H1 (cell line): ENCODE measurements around the gene GPC6. TPM values are rescaled to one million over a fixed set of nuclear protein-coding genes. Genes with fewer than 3 reads are reported as not detected.

ENCODE experiments used
- CTCF ChIA-PET: fragments of 300-600 bp; sonication (Branson Sonifier 250); formaldehyde crosslinking; loops from one replicate; lab custom pipeline; 2021; ENCODE audit not compliant: partially characterized antibody; lab: Charles Lee
- POLR2A ChIA-PET: fragments of 300-600 bp; sonication (Branson Sonifier 250); formaldehyde crosslinking; loops from one replicate; lab custom pipeline; 2021; ENCODE audit warnings: inconsistent platforms; ENCODE audit not compliant: partially characterized antibody; lab: Charles Lee
- DNase-seq, 2 experiments: peaks; one replicate each; pipeline versions ENCODE4 v3.0.0 to v3.0.0-alpha.2; 2010 to 2022; ENCODE audit warnings: low spot score in 2 of 2, low read depth in 1 of 2, mixed read lengths in 1 of 2
- FAIRE-seq: peaks from 2 replicates; lab custom pipeline; 2011; peaks lifted over from hg19 to GRCh38; lab: Jason Lieb, UNC
- H2AFZ ChIP-seq: 2 replicates; pipeline ENCODE4 v1.8.1; 2012; ENCODE audit warnings: low read length, inconsistent platforms
- H2AK5ac ChIP-seq: 2 replicates; pipeline ENCODE4 v1.6.1; 2013; ENCODE audit warnings: low read depth, low read length
- H2BK120ac ChIP-seq: replicated peaks from 2 replicates; pipeline ENCODE3; 2013; ENCODE audit warnings: low read depth, low read length, inconsistent platforms
- H2BK12ac ChIP-seq: 2 replicates; pipeline ENCODE4 v1.6.1; 2013; ENCODE audit warnings: low read depth, low read length
- H2BK15ac ChIP-seq: 2 replicates; pipeline ENCODE4 v1.6.1; 2013; ENCODE audit warnings: low read length
- H2BK20ac ChIP-seq: 2 replicates; pipeline ENCODE4 v1.6.1; 2013; ENCODE audit warnings: low read length
- H2BK5ac ChIP-seq: 2 replicates; pipeline ENCODE4 v1.6.1; 2013; ENCODE audit warnings: low read depth, low read length
- H3K14ac ChIP-seq: 2 replicates; pipeline ENCODE4 v1.6.1; 2013; ENCODE audit warnings: inconsistent platforms; ENCODE audit not compliant: insufficient read length
- H3K18ac ChIP-seq: 2 replicates; pipeline ENCODE4 v1.6.1; 2013; ENCODE audit warnings: low read length; ENCODE audit errors: extremely low read depth
- H3K23ac ChIP-seq: 2 replicates; pipeline ENCODE4 v1.6.1; 2013; ENCODE audit warnings: inconsistent platforms; ENCODE audit not compliant: insufficient read length
- H3K23me2 ChIP-seq: 2 replicates; pipeline ENCODE4 v1.6.1; 2013; ENCODE audit warnings: low read depth, low read length
- H3K27ac ChIP-seq: 2 replicates; pipeline ENCODE4 v1.6.1; 2011; ENCODE audit warnings: low read depth, low read length, inconsistent platforms
- H3K27me3 ChIP-seq, 4 experiments: replicated peaks in 1 of 4; 1 replicate in 1 of 4; 2 replicates in 3 of 4; pipeline versions ENCODE4 v1.6.1 to v1.8.1; 2011 to 2013; ENCODE audit warnings: low read length in 3 of 4, mild to moderate bottlenecking in 3 of 4, inconsistent platforms in 2 of 4, mixed read lengths in 2 of 4, moderate library complexity in 1 of 4; ENCODE audit not compliant: control insufficient read depth in 3 of 4, insufficient read depth in 3 of 4; ENCODE audit errors: extremely low read depth in 1 of 4
- H3K36me3 ChIP-seq, 4 experiments: 2 replicates each; pipeline versions ENCODE4 v1.6.1 to v1.8.1; 2011 to 2013; ENCODE audit warnings: mild to moderate bottlenecking in 4 of 4, low read length in 3 of 4, moderate library complexity in 2 of 4, control low read depth in 1 of 4, inconsistent platforms in 1 of 4; ENCODE audit not compliant: insufficient read depth in 4 of 4, control insufficient read depth in 2 of 4
- H3K4ac ChIP-seq: replicated peaks from 2 replicates; pipeline ENCODE3; 2013; ENCODE audit warnings: low read length, low read depth, mixed read lengths, inconsistent platforms; ENCODE audit not compliant: insufficient read length
- H3K4me1 ChIP-seq, 4 experiments: replicated peaks in 1 of 4; 1 replicate in 1 of 4; 2 replicates in 3 of 4; pipeline versions ENCODE4 v1.6.1 to v1.8.1; 2011 to 2013; ENCODE audit warnings: low read length in 3 of 4, inconsistent platforms in 2 of 4, mixed read lengths in 1 of 4; ENCODE audit not compliant: insufficient read depth in 4 of 4, control insufficient read depth in 3 of 4
- H3K4me2 ChIP-seq, 2 experiments: 2 replicates each; pipeline versions ENCODE4 v1.6.1 to v1.8.1; 2011 to 2013; ENCODE audit warnings: low read depth in 2 of 2, low read length in 2 of 2, control low read depth in 1 of 2, inconsistent platforms in 1 of 2, mild to moderate bottlenecking in 1 of 2; ENCODE audit not compliant: insufficient read depth in 1 of 2
- H3K4me3 ChIP-seq, 4 experiments: fragments of 200-600, 300-600 bp in 1 of 4; sonication (generic), shearing (Covaris generic), sonication (Bioruptor Twin) in 1 of 4; 2 replicates each; pipeline versions ENCODE4 v1.5.1 to v1.8.1; 2011 to 2016; ENCODE audit warnings: low read length in 4 of 4, low read depth in 3 of 4, control low read depth in 2 of 4, inconsistent platforms in 2 of 4, mild to moderate bottlenecking in 2 of 4, mixed read lengths in 1 of 4, moderate library complexity in 1 of 4; ENCODE audit not compliant: insufficient read depth in 2 of 4; ENCODE audit errors: extremely low read depth in 1 of 4
- H3K56ac ChIP-seq: replicated peaks from 2 replicates; pipeline ENCODE3; 2013; ENCODE audit warnings: low read depth, mild to moderate bottlenecking, mixed read lengths, low read length, inconsistent platforms; ENCODE audit not compliant: insufficient read length
- H3K79me1 ChIP-seq: 2 replicates; pipeline ENCODE4 v1.6.1; 2013; ENCODE audit warnings: low read depth, low read length, control low read depth
- H3K79me2 ChIP-seq, 2 experiments: 2 replicates each; pipeline versions ENCODE4 v1.6.1 to v1.8.1; 2012 to 2013; ENCODE audit warnings: low read length in 2 of 2, mild to moderate bottlenecking in 2 of 2, inconsistent platforms in 1 of 2; ENCODE audit not compliant: insufficient read depth in 2 of 2, control insufficient read depth in 1 of 2
- H3K9ac ChIP-seq, 4 experiments: replicated peaks in 1 of 4; 1 replicate in 1 of 4; 2 replicates in 3 of 4; pipeline versions ENCODE4 v1.6.1 to v1.8.1; 2011 to 2013; ENCODE audit warnings: low read depth in 3 of 4, low read length in 3 of 4, control low read depth in 2 of 4, mild to moderate bottlenecking in 2 of 4, moderate library complexity in 2 of 4, inconsistent platforms in 1 of 4; ENCODE audit errors: extremely low read depth in 1 of 4
- H3K9me3 ChIP-seq, 2 experiments: 2 replicates each; pipeline versions ENCODE4 v1.6.1 to v1.8.1; 2012 to 2013; ENCODE audit warnings: mild to moderate bottlenecking in 2 of 2, moderate library complexity in 2 of 2, control low read depth in 1 of 2, inconsistent platforms in 1 of 2, low read depth in 1 of 2, low read length in 1 of 2, mixed read lengths in 1 of 2; ENCODE audit not compliant: insufficient read depth in 2 of 2
- H4K20me1 ChIP-seq, 2 experiments: replicated peaks in 1 of 2; 2 replicates each; pipeline versions ENCODE3 to v1.8.1; 2011 to 2013; ENCODE audit warnings: inconsistent platforms in 2 of 2, low read length in 2 of 2, mild to moderate bottlenecking in 1 of 2; ENCODE audit not compliant: insufficient read depth in 2 of 2, control insufficient read depth in 1 of 2
- H4K5ac ChIP-seq: 2 replicates; pipeline ENCODE4 v1.6.1; 2013; ENCODE audit warnings: low read length, low read depth, mixed read lengths, inconsistent platforms; ENCODE audit not compliant: insufficient read length
- H4K8ac ChIP-seq: 2 replicates; pipeline ENCODE4 v1.8.0; 2013; ENCODE audit warnings: mild to moderate bottlenecking, moderate library complexity, low read length, inconsistent platforms; ENCODE audit not compliant: insufficient read depth; ENCODE audit errors: extremely low read depth
- H4K91ac ChIP-seq: replicated peaks from 2 replicates; pipeline ENCODE3; 2013; ENCODE audit warnings: low read length, mixed read lengths, inconsistent platforms; ENCODE audit not compliant: insufficient read length
- E2F6 ChIP-seq: IDR thresholded peaks from 2 replicates; pipeline ENCODE4 v1.6.1; 2012; ENCODE audit warnings: inconsistent platforms
- TEAD4 ChIP-seq: IDR thresholded peaks from 2 replicates; pipeline ENCODE4 v1.6.1; 2012; ENCODE audit warnings: low read depth, low read length, inconsistent platforms, mixed read lengths
- WGBS, 2 experiments: shearing (Covaris generic) in 1 of 2; methylation state at CpG; one replicate each; pipeline versions ENCODE4 v1.1.6 to v1.1.7; 2013 to 2015; ENCODE audit warnings: low lambda C conversion rate in 2 of 2, mixed read lengths in 2 of 2, inconsistent platforms in 1 of 2, low coverage in 1 of 2, missing lambda C conversion rate in 1 of 2; ENCODE audit not compliant: insufficient replicate concordance in 2 of 2, insufficient coverage in 1 of 2, insufficient read length in 1 of 2; ENCODE audit errors: extremely low coverage in 1 of 2, missing lambda C conversion rate in 1 of 2; 5-methylcytosine and 5-hydroxymethylcytosine counted together
- polyA plus RNA-seq, 7 experiments: library from polyadenylated mRNA; depleted of rRNA in 3 of 7; stranded (reverse) in 5 of 7; unstranded in 2 of 7; fragments of >200 nt in 5 of 7; fragments of 200-250 nt in 2 of 7; gene quantifications; 1 replicate in 5 of 7; 2 replicates in 1 of 7; 4 replicates in 1 of 7; pipeline versions ENCODE4 v1.2.1 to v1.2.3, GENCODE V29; 2011 to 2013; ENCODE audit warnings: missing spikeins in 2 of 7, mixed read lengths in 2 of 7
- total RNA-seq: library from RNA; stranded (reverse); fragmentation: NEBNext Ultra II Directional; extraction: Animal tissue kit (Norgen Biotek cat#: 25700); gene quantifications from 2 replicates; pipeline ENCODE4 v1.2.1, GENCODE V29; 2021

Gene GPC6
- total and polyA plus RNA-seq, 2 of the 8 experiments (the other 6 are each of a cell fraction or from before 2014, with no cell fraction given): 5.4 to 12.0 TPM

GRCh38 chr13:94390881-94391280, 1164.3 kb downstream of the GPC6 start:
- no peaks in the 10 kb centered on the region for H3K79me2 ChIP-seq
- H4K8ac ChIP-seq: no peak overlapping the region
- H2AK5ac ChIP-seq: no peak overlapping the region
- H2BK15ac ChIP-seq: no peak overlapping the region
- CTCF ChIA-PET: no interaction called here
- H3K4me3 ChIP-seq: no peak overlapping the region
- H4K20me1 ChIP-seq: no peaks in the 10 kb centered on the region
- H4K91ac ChIP-seq: no peak overlapping the region
- FAIRE-seq: no peak
- H3K23ac ChIP-seq: no peak overlapping the region
- H3K9ac ChIP-seq: no peak overlapping the region
- no peak overlapping the region for H2BK20ac ChIP-seq
- H3K36me3 ChIP-seq: no peaks in the 10 kb centered on the region
- H3K14ac ChIP-seq: no peak overlapping the region
- H3K23me2 ChIP-seq: no peaks in the 10 kb centered on the region
- H2BK5ac ChIP-seq: no peak overlapping the region
- no peaks in the 10 kb centered on the region for H3K79me1 ChIP-seq
- no peak overlapping the region for H3K4me2 ChIP-seq
- H3K56ac ChIP-seq: no peak overlapping the region
- H3K18ac ChIP-seq: no peak overlapping the region
- H3K4ac ChIP-seq: no peak overlapping the region
- H3K4me1 ChIP-seq: peaks cover 0 to 4% (median 1%) of the 10 kb centered on the region in 4 experiments; a peak in 3 of 7 replicates
- H2AFZ ChIP-seq: no peak overlapping the region
- DNase-seq: no peak
- H2BK12ac ChIP-seq: no peak overlapping the region
- 97% methylated on average over 2 of the region's 2 CpGs; no CpG with 5 or more reads in 1 of the 2 experiments for WGBS, 2 experiments
- no peak overlapping the region for H3K27ac ChIP-seq
- H3K9me3 ChIP-seq: no peaks in the 10 kb centered on the region; a peak in 1 of 4 replicates
- H4K5ac ChIP-seq: no peak overlapping the region
- no peaks in the 10 kb centered on the region for H3K27me3 ChIP-seq
- no peak overlapping the region for H2BK120ac ChIP-seq
- POLR2A ChIA-PET: interaction anchor here (1.2 kb wide), 1 partner anchor 9 kb away, joined by 3 read pairs; no protein-coding TSS in a partner anchor
- no peak for TF ChIP-seq E2F6
- no peak for TF ChIP-seq TEAD4
